HUES6 (cell line): ENCODE data around the gene CECR2.

Experiments
- H3K27ac ChIP-seq: 2 replicates; pipeline ENCODE4 v1.7.0; 2013; ENCODE audit warnings: low read depth, mild to moderate bottlenecking, low read length, inconsistent platforms
- H3K27me3 ChIP-seq: 2 replicates; pipeline ENCODE4 v1.6.1; 2013; ENCODE audit warnings: low read length; ENCODE audit not compliant: control insufficient read depth, insufficient read depth
- H3K36me3 ChIP-seq: 2 replicates; pipeline ENCODE4 v1.6.1; 2013; ENCODE audit warnings: low read length; ENCODE audit not compliant: control insufficient read depth, insufficient read depth
- H3K4me1 ChIP-seq: 2 replicates; pipeline ENCODE4 v1.6.1; 2013; ENCODE audit warnings: low read length; ENCODE audit not compliant: control insufficient read depth, insufficient read depth
- H3K4me3 ChIP-seq: 2 replicates; pipeline ENCODE4 v1.5.1; 2013; ENCODE audit warnings: low read depth, low read length
- H3K9ac ChIP-seq: one replicate; pipeline ENCODE4 v1.6.1; 2013; ENCODE audit warnings: mild to moderate bottlenecking, low read length
- H3K9me3 ChIP-seq: 2 replicates; pipeline ENCODE4 v1.6.1; 2013; ENCODE audit warnings: low read depth, low read length; ENCODE audit not compliant: control insufficient read depth, insufficient read depth

CECR2 gene

GRCh38 chr22:17481424-17481823 is 112.2 kb downstream of the CECR2 start:
- no peak overlapping the region for H3K27ac ChIP-seq
- H3K36me3 ChIP-seq = peaks cover 62% of the 10 kb centered on the region
- no peaks in the 10 kb centered on the region for H3K9me3 ChIP-seq

GRCh38 chr22:17483688-17484372 is 114.6 kb downstream of the CECR2 start:
- Histone ChIP-seq H3K4me1 (no peaks in the 10 kb centered on the region), H3K4me3 (no peak overlapping the region), H3K9me3 (no peaks in the 10 kb centered on the region), H3K27ac (no peak overlapping the region), H3K36me3 (peaks cover 62% of the 10 kb centered on the region), H3K9ac (no peak overlapping the region), H3K27me3 (no peaks in the 10 kb centered on the region)

More at GRCh38 chr22:17481424-17481823, 112.2 kb downstream of the CECR2 start:
- Histone ChIP-seq H3K27me3 (no peaks in the 10 kb centered on the region), H3K4me3 (no peak overlapping the region), H3K9ac (no peak overlapping the region), H3K4me1 (peaks cover 11% of the 10 kb centered on the region; the same call in 1 of the 2 replicates)

GRCh38 chr22:17484608-17485007 is 115.3 kb downstream of the CECR2 start:
- H3K36me3 ChIP-seq = peaks cover 55% of the 10 kb centered on the region
- H3K4me1 ChIP-seq = no peaks in the 10 kb centered on the region
- H3K27me3 ChIP-seq = no peaks in the 10 kb centered on the region
- H3K9me3 ChIP-seq = no peaks in the 10 kb centered on the region
- H3K4me3 ChIP-seq = no peak overlapping the region
- no peak overlapping the region for H3K9ac ChIP-seq
- H3K27ac ChIP-seq = no peak overlapping the region

GRCh38 chr22:17486313-17486712 is 117.1 kb downstream of the CECR2 start:
- Histone ChIP-seq H3K4me1 (peaks cover 7% of the 10 kb centered on the region; the same call in 1 of the 2 replicates), H3K27ac (no peak overlapping the region), H3K9me3 (no peaks in the 10 kb centered on the region), H3K36me3 (peaks cover 44% of the 10 kb centered on the region), H3K4me3 (no peak overlapping the region), H3K27me3 (no peaks in the 10 kb centered on the region), H3K9ac (no peak overlapping the region)

GRCh38 chr22:17486719-17487118 is 117.5 kb downstream of the CECR2 start:
- H3K36me3 ChIP-seq = peaks cover 40% of the 10 kb centered on the region
- H3K27me3 ChIP-seq = no peaks in the 10 kb centered on the region
- no peak overlapping the region for H3K4me3 ChIP-seq
- H3K9me3 ChIP-seq = no peaks in the 10 kb centered on the region
- peaks cover 9% of the 10 kb centered on the region; the same call in 1 of the 2 replicates for H3K4me1 ChIP-seq
- H3K9ac ChIP-seq = no peak overlapping the region
- no peak overlapping the region for H3K27ac ChIP-seq

GRCh38 chr22:17489101-17489500 is 119.8 kb downstream of the CECR2 start:
- H3K9me3 ChIP-seq = no peaks in the 10 kb centered on the region
- H3K4me3 ChIP-seq = no peak overlapping the region
- no peaks in the 10 kb centered on the region for H3K27me3 ChIP-seq
- no peak overlapping the region for H3K9ac ChIP-seq
- H3K27ac ChIP-seq = no peak overlapping the region
- H3K36me3 ChIP-seq = peaks cover 28% of the 10 kb centered on the region
- H3K4me1 ChIP-seq = peaks cover 27% of the 10 kb centered on the region

GRCh38 chr22:17491090-17491640 is 121.9 kb downstream of the CECR2 start:
- H3K27me3 ChIP-seq = no peaks in the 10 kb centered on the region

GRCh38 chr22:17492247-17492646 is 123.0 kb downstream of the CECR2 start:
- Histone ChIP-seq H3K9me3 (no peaks in the 10 kb centered on the region), H3K4me3 (no peak overlapping the region), H3K27ac (peak overlapping the region; percentile 35; the same call in 1 of the 2 replicates), H3K27me3 (no peaks in the 10 kb centered on the region), H3K4me1 (peaks cover 27% of the 10 kb centered on the region), H3K9ac (no peak overlapping the region), H3K36me3 (peaks cover 17% of the 10 kb centered on the region)

More at GRCh38 chr22:17491090-17491640, 121.9 kb downstream of the CECR2 start:
- Histone ChIP-seq H3K4me3 (no peak overlapping the region), H3K36me3 (peaks cover 15% of the 10 kb centered on the region; the same call in 1 of the 2 replicates), H3K9me3 (no peaks in the 10 kb centered on the region), H3K27ac (no peak overlapping the region), H3K9ac (no peak overlapping the region), H3K4me1 (peaks cover 27% of the 10 kb centered on the region)

GRCh38 chr22:17493419-17493981 is 124.2 kb downstream of the CECR2 start:
- Histone ChIP-seq H3K27me3 (no peaks in the 10 kb centered on the region), H3K9ac (no peak overlapping the region), H3K27ac (0 out of 2 replicates have a peak overlapping the region, but pooled peaks have one; percentile 2)

GRCh38 chr22:17496841-17497240 is 127.6 kb downstream of the CECR2 start:
- H3K27me3 ChIP-seq = no peaks in the 10 kb centered on the region
- peaks cover 50% of the 10 kb centered on the region for H3K36me3 ChIP-seq
- no peak overlapping the region for H3K27ac ChIP-seq
- peaks cover 17% of the 10 kb centered on the region for H3K4me1 ChIP-seq
- no peaks in the 10 kb centered on the region for H3K9me3 ChIP-seq
- H3K4me3 ChIP-seq = no peak overlapping the region
- no peak overlapping the region for H3K9ac ChIP-seq

More at GRCh38 chr22:17493419-17493981, 124.2 kb downstream of the CECR2 start:
- H3K4me1 ChIP-seq = peaks cover 27% of the 10 kb centered on the region
- H3K36me3 ChIP-seq = peaks cover 22% of the 10 kb centered on the region
- H3K9me3 ChIP-seq = no peaks in the 10 kb centered on the region
- no peak overlapping the region for H3K4me3 ChIP-seq

- peaks cover 88% of the 10 kb centered on the region for H3K36me3 ChIP-seq
- H3K9me3 ChIP-seq = no peaks in the 10 kb centered on the region
- no peaks in the 10 kb centered on the region for H3K4me1 ChIP-seq
- no peak overlapping the region for H3K4me3 ChIP-seq
- H3K27ac ChIP-seq = no peak overlapping the region
- no peaks in the 10 kb centered on the region for H3K27me3 ChIP-seq
- no peak overlapping the region for H3K9ac ChIP-seq
Observed at GRCh38 chr22:17501679-17502285, 132.5 kb downstream of the CECR2 start.
